ENCODE results near the gene COL6A1. TPM values are rescaled to one million over a fixed set of nuclear protein-coding genes. Genes with fewer than 3 reads are reported as not detected.

COL6A1 gene
- total RNA-seq, 1 donor from 2014 or later: 135 TPM

- DNase-seq (ENCODE audit: low read depth): no peak
- H3K4me3 ChIP-seq (ENCODE audit: low read depth, low read length): no peak overlapping the region
- no peak for TF ChIP-seq CTCF (conservative IDR thresholded peaks at IDR 0.05; ENCODE audit: low read depth, low read length)
Measured at GRCh38 chr21:46014828-46015227, 33.3 kb downstream of the COL6A1 start.

- no peak overlapping the region for H3K4me3 ChIP-seq (ENCODE audit: low read depth, low read length)
- no peak for DNase-seq (ENCODE audit: low read depth)
- no peak for TF ChIP-seq CTCF (conservative IDR thresholded peaks at IDR 0.05; ENCODE audit: low read depth, low read length)
Measured at GRCh38 chr21:46017148-46017547, 35.6 kb downstream of the COL6A1 start.

GRCh38 chr21:46017695-46018094 is 36.1 kb downstream of the COL6A1 start:
- no peak for DNase-seq (ENCODE audit: low read depth)
- H3K4me3 ChIP-seq (ENCODE audit: low read depth, low read length): no peak overlapping the region
- TF ChIP-seq CTCF (conservative IDR thresholded peaks at IDR 0.05; ENCODE audit: low read depth, low read length): no peak

- H3K4me3 ChIP-seq (ENCODE audit: low read depth, low read length): no peak overlapping the region
- no peak for TF ChIP-seq CTCF (conservative IDR thresholded peaks at IDR 0.05; ENCODE audit: low read depth, low read length)
- no peak for DNase-seq (ENCODE audit: low read depth)
Measured at GRCh38 chr21:46018615-46019014, 37.0 kb downstream of the COL6A1 start.

GRCh38 chr21:46020581-46020980 is 39.0 kb downstream of the COL6A1 start:
- no peak for DNase-seq (ENCODE audit: low read depth)
- no peak for TF ChIP-seq CTCF (conservative IDR thresholded peaks at IDR 0.05; ENCODE audit: low read depth, low read length)
- H3K4me3 ChIP-seq (ENCODE audit: low read depth, low read length): no peak overlapping the region

GRCh38 chr21:46021398-46021797 is 39.8 kb downstream of the COL6A1 start:
- H3K4me3 ChIP-seq (ENCODE audit: low read depth, low read length): no peak overlapping the region
- DNase-seq (ENCODE audit: low read depth): no peak
- no peak for TF ChIP-seq CTCF (conservative IDR thresholded peaks at IDR 0.05; ENCODE audit: low read depth, low read length)

GRCh38 chr21:46021978-46022544 is 40.5 kb downstream of the COL6A1 start:
- no peak for DNase-seq (ENCODE audit: low read depth)
- no peak for TF ChIP-seq CTCF (conservative IDR thresholded peaks at IDR 0.05; ENCODE audit: low read depth, low read length)
- H3K4me3 ChIP-seq (ENCODE audit: low read depth, low read length): no peak overlapping the region

Measured in epithelial cell of proximal tubule (primary cell).